Upper lobe of left lung (tissue), 6 donors: ENCODE data around the gene NUP214. TPM values are rescaled to one million over a fixed set of nuclear protein-coding genes. Genes with fewer than 3 reads are reported as not detected.
"Not testable (repeated sequence)": the region's sequence is repeated elsewhere in the genome, so short reads cannot be mapped to it uniquely, and the experiment has no call there.

Experiments used
- ATAC-seq, 2 donors: fragments of 200-7000 bp; cut with Tn5 transposase; one replicate each; pipeline ENCODE4 v1.9.1; 2022; ENCODE audit warnings: mild to moderate bottlenecking in 2 of 2, moderate library complexity in 2 of 2; ENCODE audit not compliant: low FRiP score in 2 of 2
- DNase-seq, 2 donors: peaks; one replicate each; pipeline ENCODE4 v3.0.0-alpha.2; 2019 to 2020
- H3K27ac ChIP-seq, 4 donors: fragments of 200-600 bp; sonication (generic); one replicate each; pipeline ENCODE4 v1.5.1; 2016 to 2019
- H3K27me3 ChIP-seq, 4 donors: fragments of 200-600 bp; sonication (generic); one replicate each; pipeline ENCODE4 v1.5.1; 2017 to 2019
- H3K36me3 ChIP-seq, 4 donors: fragments of 200-600 bp; sonication (generic); one replicate each; pipeline ENCODE4 v1.5.1; 2016 to 2019
- H3K4me1 ChIP-seq, 4 donors: fragments of 200-600 bp; sonication (generic); one replicate each; pipeline ENCODE4 v1.5.1; 2018 to 2019
- H3K4me3 ChIP-seq, 4 donors: fragments of 200-600 bp; sonication (generic); one replicate each; pipeline ENCODE4 v1.5.1; 2017 to 2019; ENCODE audit warnings: mild to moderate bottlenecking in 2 of 4, moderate library complexity in 1 of 4
- H3K9me3 ChIP-seq, 4 donors: fragments of 200-600 bp; sonication (generic); one replicate each; pipeline ENCODE4 v1.5.1; 2018 to 2019
- EP300 ChIP-seq, 4 donors: sonication (generic); formaldehyde crosslinking; IDR thresholded peaks; one replicate each; pipeline ENCODE4 v1.5.1; 2017; ENCODE audit warnings: antibody characterized with exemption in 4 of 4, control low read depth in 2 of 4
- POLR2A ChIP-seq, 4 donors: fragments of 450-650 bp; IDR thresholded peaks; one replicate each; pipeline ENCODE4 v1.5.1; 2016 to 2017; ENCODE audit warnings: antibody characterized with exemption in 4 of 4, mild to moderate bottlenecking in 2 of 4
- POLR2AphosphoS5 ChIP-seq, 2 donors: sonication (generic); formaldehyde crosslinking; IDR thresholded peaks; one replicate each; pipeline ENCODE4 v1.5.1; 2017; ENCODE audit warnings: antibody characterized with exemption in 2 of 2
- WGBS, 2 donors: methylation state at CpG; one replicate each; pipeline ENCODE4 v1.1.5; 2017 to 2018; 5-methylcytosine and 5-hydroxymethylcytosine counted together
- total RNA-seq, 6 donors: library from RNA; depleted of rRNA in 4 of 6; stranded (reverse); fragments of >200 nt in 4 of 6; gene quantifications; one replicate each; pipeline versions ENCODE4 v1.1.0 to v1.2.1, GENCODE V29; 2016 to 2021
- TF ChIP-seq, protein P1 (sequence below), 6 experiments: fragments of 450-650 bp in 4 of 6; fragments of 200-600 bp in 2 of 6; sonication (generic) in 2 of 6; IDR thresholded peaks; one replicate each; pipeline ENCODE4 v1.5.1; 2016 to 2019; ENCODE audit warnings: antibody characterized with exemption in 6 of 6
- donor health status: DM: no; HTN: no; CAD: no; lungs with moderate emphysema.
- donor health status: DM: no; HTN: yes; CAD: no; lungs with severe emphysema.

Gene NUP214
- total RNA-seq, 6 donors from 2014 or later, result 35.3 to 113 (median 44.3) TPM

DNA sequence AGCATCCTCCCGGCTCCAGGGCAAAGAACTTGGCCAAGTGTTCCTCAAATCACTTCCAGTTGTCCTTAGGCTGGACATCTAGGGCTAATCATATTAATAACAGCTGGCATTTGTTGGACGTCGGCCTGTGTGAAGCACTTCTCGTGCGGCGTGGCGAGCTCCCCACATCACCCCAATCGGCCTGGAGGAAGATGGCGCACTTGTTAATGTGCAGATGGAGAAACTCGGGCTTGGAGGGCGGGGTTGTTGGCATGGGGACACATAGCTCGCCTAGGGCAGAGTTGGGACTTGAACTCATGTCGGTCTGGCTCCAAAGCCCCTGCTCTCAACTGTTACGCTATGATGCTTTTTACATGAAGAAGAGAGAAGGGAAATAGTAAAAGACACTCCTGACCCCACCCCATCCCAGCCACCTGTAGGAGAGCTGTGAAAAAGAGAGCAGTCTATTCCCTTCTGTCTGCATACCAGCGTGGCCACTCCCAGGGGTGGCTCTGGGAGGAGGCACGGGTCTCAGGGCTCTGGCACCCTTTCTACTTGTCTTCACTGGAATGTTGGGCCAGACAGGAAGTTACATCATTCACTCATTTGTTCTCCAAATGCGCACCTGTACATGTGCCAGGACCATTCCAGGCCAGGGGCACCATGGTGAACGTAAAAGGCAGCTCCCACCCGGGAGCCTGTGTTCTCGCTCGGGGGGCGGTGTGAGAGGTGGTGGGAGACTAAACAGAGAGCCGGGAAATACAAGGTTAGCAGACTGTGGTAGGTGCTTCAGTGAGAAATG lies 12.8 kb upstream of the NUP214 start:
- no peak for TF ChIP-seq POLR2AphosphoS5 (IDR thresholded peaks at IDR 0.05)
- TF ChIP-seq POLR2A (IDR thresholded peaks at IDR 0.05), result no peak
- no peak for TF ChIP-seq EP300 (IDR thresholded peaks at IDR 0.05)
- TF ChIP-seq, protein P1, sequence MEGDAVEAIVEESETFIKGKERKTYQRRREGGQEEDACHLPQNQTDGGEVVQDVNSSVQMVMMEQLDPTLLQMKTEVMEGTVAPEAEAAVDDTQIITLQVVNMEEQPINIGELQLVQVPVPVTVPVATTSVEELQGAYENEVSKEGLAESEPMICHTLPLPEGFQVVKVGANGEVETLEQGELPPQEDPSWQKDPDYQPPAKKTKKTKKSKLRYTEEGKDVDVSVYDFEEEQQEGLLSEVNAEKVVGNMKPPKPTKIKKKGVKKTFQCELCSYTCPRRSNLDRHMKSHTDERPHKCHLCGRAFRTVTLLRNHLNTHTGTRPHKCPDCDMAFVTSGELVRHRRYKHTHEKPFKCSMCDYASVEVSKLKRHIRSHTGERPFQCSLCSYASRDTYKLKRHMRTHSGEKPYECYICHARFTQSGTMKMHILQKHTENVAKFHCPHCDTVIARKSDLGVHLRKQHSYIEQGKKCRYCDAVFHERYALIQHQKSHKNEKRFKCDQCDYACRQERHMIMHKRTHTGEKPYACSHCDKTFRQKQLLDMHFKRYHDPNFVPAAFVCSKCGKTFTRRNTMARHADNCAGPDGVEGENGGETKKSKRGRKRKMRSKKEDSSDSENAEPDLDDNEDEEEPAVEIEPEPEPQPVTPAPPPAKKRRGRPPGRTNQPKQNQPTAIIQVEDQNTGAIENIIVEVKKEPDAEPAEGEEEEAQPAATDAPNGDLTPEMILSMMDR (IDR thresholded peaks at IDR 0.05), result no peak
- Histone ChIP-seq H3K27me3 (no peaks in the 10 kb centered on the region), H3K36me3 (no peaks in the 10 kb centered on the region), H3K27ac (no peak overlapping the region), H3K9me3 (no peaks in the 10 kb centered on the region), H3K4me1 (peaks cover 0 to 9% (median under 1%) of the 10 kb centered on the region in 4 donors), H3K4me3 (no peak overlapping the region)
- 83 to 91% methylated on average over 22 to 23 of the region's 23 CpGs for WGBS, 2 donors
- no peak for DNase-seq
- ATAC-seq, result no peak

DNA sequence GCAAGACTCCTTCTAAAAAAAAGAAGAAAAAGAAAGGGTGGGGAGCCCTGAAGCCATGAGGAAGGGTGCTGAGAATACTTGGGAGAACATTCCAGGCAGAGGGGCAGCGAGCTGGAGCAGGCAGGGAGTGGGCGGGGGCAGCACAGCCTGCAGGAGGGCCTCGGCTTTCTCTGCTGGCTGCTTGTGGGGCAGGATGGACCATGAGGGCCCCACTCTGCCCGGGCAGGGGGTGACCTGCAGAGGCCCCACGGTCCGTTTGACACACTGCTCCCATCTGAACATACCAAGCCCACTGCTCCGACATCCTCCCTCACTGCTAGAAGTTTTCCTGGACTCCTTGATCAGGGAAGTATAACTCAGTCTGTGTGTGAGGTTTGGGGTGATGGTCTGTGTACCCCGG lies 11.7 kb upstream of the NUP214 start:
- DNase-seq (peak in 1 of 2 donors; percentile 54), ATAC-seq (no peak)
- H3K27ac ChIP-seq, result peak overlapping the region in 1 of 4 donors; percentile 1
- no peak overlapping the region for H3K4me3 ChIP-seq
- H3K4me1 ChIP-seq, result peaks cover 0 to 9% (median 3%) of the 10 kb centered on the region in 4 donors
- no peaks in the 10 kb centered on the region for H3K27me3 ChIP-seq
- TF ChIP-seq POLR2A (IDR thresholded peaks at IDR 0.05), result no peak
- TF ChIP-seq POLR2AphosphoS5 (IDR thresholded peaks at IDR 0.05), result no peak
- TF ChIP-seq, protein P1 (IDR thresholded peaks at IDR 0.05), result no peak
- TF ChIP-seq EP300 (IDR thresholded peaks at IDR 0.05), result no peak
- no peaks in the 10 kb centered on the region for H3K36me3 ChIP-seq
- WGBS, 2 donors, result 88 to 97% methylated on average over 6 to 8 of the region's 8 CpGs
- H3K9me3 ChIP-seq, result no peaks in the 10 kb centered on the region

DNA sequence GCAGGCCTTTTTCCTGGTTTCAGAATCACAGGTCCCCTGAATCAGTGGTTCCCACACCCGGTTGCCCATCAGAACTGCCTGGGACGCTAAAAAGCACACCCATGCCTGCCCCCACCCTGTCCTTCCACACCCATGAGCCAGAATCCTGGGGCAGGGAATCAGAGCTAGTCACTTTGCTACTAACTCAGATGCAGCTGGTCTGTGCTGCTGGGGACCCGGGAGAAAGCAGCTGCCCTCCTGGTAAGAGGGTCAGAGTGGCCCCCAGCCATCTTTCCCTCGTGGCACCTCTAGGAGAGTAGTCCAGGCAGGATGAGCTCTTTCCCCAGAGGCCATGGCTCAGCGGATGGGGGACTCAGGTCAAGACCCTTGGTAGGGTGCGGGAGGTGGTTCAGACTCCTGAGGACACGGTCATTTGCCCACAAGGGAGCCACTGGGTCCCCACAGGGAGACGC lies 11.3 kb upstream of the NUP214 start:
- WGBS, 2 donors, result 80 to 83% methylated on average over 7 to 8 of the region's 8 CpGs
- H3K27ac ChIP-seq, result peak overlapping the region in 1 of 4 donors; percentile 1
- DNase-seq (no peak), ATAC-seq (no peak)
- H3K36me3 ChIP-seq, result no peaks in the 10 kb centered on the region
- peaks cover 0 to 9% (median 3%) of the 10 kb centered on the region in 4 donors for H3K4me1 ChIP-seq
- H3K9me3 ChIP-seq, result no peaks in the 10 kb centered on the region
- no peak overlapping the region for H3K4me3 ChIP-seq
- H3K27me3 ChIP-seq, result no peaks in the 10 kb centered on the region
- TF ChIP-seq, protein P1 (IDR thresholded peaks at IDR 0.05), result no peak
- no peak for TF ChIP-seq POLR2A (IDR thresholded peaks at IDR 0.05)
- no peak for TF ChIP-seq POLR2AphosphoS5 (IDR thresholded peaks at IDR 0.05)
- no peak for TF ChIP-seq EP300 (IDR thresholded peaks at IDR 0.05)

DNA sequence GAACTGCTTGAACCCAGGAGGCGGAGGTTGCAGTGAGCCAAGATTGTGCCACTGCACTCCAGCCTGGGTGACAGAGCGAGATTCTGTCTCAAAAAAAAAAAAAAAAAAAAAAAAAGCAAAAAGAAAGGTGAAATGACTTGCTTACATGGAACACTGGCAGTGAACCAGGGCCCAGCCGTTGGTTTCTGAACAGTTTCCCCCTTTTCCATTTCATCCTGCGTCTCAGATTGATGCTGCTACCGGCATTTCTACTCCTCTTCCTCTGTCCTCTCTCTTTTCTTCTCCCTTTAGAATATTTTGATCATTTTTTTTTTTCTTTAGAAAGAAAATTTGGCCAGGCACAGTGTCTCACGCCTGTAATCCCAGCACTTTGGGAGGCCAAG lies 10.0 kb upstream of the NUP214 start:
- not testable (repeated sequence) for ATAC-seq, H3K36me3 ChIP-seq, H3K4me3 ChIP-seq, H3K4me1 ChIP-seq, H3K27me3 ChIP-seq, DNase-seq, H3K9me3 ChIP-seq, H3K27ac ChIP-seq
- WGBS, 2 donors, result 87 to 88% methylated on average over 6 of the region's 6 CpGs

DNA sequence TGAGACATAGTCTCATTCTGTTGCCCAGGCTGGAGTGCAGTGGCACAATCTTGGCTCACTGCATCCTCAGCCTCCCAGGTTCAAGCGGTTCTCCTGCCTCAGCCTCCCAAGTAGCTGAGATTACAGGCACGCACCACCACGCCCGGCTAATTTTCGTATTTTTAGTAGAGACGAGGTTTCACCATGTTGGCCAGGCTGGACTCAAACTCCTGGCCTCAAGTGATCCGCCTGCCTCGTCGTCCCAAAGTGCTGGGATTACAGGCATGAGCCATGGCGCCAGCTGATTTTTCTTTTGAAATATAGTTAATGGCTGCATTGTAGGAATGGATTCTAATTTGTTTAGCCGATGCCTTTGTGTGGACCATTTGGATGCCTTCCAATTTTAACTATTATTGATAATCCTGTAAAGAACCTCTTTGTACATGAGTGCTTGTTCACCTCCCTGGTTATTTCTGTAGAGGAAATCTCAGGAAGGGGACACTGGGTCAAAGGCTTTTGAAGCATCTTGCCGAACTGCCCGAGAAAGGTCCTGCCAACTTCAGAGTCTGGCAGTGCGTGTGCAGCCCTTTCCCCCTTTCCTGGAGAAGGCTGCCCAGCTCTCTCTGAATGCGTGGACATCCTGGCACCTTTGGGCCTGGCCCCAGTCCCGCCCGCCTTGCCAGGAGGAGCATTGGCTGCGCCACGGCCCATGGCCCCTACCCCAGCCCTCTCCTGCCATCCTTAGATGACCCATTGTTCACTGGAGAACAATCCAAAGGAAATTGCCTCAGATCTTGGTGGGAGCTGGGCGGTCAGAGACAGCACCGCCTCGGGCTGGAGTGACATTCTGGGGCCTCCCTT lies 8.9 kb upstream of the NUP214 start:
- 63 to 67% methylated on average over 22 of the region's 22 CpGs for WGBS, 2 donors
- DNase-seq (peak in 1 of 2 donors; percentile 65), ATAC-seq (peak in 1 of 2 donors; percentile 4)
- Histone ChIP-seq H3K9me3 (no peaks in the 10 kb centered on the region), H3K27ac (peak overlapping the region; percentile 73 to 82 (median 74)), H3K36me3 (no peaks in the 10 kb centered on the region), H3K27me3 (no peaks in the 10 kb centered on the region), H3K4me3 (no peak overlapping the region), H3K4me1 (peaks cover 0 to 9% (median 3%) of the 10 kb centered on the region in 4 donors)
- no peak for TF ChIP-seq POLR2A (IDR thresholded peaks at IDR 0.05)
- TF ChIP-seq POLR2AphosphoS5 (IDR thresholded peaks at IDR 0.05), result peak in 1 of 2 donors; percentile 4
- TF ChIP-seq, protein P1 (IDR thresholded peaks at IDR 0.05), result no peak
- no peak for TF ChIP-seq EP300 (IDR thresholded peaks at IDR 0.05)
